Measurements from ENCODE around the gene MRPS34. TPM values are rescaled to one million over a fixed set of nuclear protein-coding genes. Genes with fewer than 3 reads are reported as not detected.
A peak's percentile ranks its signal among the peaks of the same experiment; 100 is the strongest.

Gene MRPS34
- total and polyA plus RNA-seq, 9 donors: 31.8 to 79.4 (median 53.6) TPM

- TF ChIP-seq POLR2A (IDR thresholded peaks at IDR 0.05) (no peak), EP300 (IDR thresholded peaks at IDR 0.05) (no peak), CTCF (IDR thresholded peaks at IDR 0.05) (no peak)
Measured at GRCh38 chr16:1776672-1776955, 3.7 kb upstream of the MRPS34 start.

DNA sequence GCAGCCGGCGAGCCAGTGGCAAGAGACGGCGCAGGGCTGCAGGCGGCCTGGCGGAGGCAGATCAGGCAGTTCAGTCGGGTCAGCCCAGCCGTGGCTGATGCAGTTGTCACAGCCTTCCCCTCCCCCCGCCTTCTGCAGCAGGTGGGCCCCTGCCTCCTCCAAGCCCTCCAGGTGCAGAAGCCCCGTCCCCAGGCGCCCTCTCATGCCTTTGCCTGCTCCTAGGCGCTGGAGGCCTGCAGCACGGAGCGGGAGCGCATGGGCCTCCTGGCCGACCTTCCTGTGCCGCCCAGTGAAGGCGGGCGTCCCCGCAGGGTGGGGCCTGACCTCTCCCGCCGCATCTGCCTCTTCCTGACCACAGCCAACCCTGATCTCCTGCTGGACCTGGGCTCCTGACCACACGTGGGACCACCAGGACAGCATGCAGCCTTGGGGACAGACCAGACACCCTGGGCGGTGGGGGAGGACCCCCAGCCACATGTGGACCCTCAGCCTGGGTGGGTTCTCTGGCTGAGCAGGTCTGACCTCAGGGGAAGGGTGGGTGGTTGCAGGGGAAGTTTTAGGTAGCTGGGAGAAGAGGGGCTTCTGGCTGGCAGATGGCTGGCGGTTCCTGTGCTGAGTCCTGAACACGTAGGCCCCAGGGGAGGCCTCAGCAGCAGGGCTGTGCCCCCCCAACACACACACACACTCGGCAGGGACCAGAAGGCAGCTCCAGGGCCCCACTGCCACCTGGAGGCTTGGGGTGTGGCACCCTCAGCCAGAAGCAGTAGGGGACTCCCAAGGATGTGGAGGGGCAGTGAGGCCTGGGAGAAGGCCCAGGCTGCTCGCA lies 3.1 kb upstream of the MRPS34 start:
- Histone ChIP-seq H3K36me3 (no peaks in the 10 kb centered on the region), H3K27ac (no peak overlapping the region), H3K4me1 (ENCODE audit: insufficient read depth) (peaks cover 19% of the 10 kb centered on the region), H3K27me3 (no peaks in the 10 kb centered on the region), H3K9me3 (no peaks in the 10 kb centered on the region), H3K4me3 (no peak overlapping the region)
- WGBS, 3 donors: 72 to 75% (median 72%) methylated on average over 28 of the region's 28 CpGs
- peak in 2 of 5 donors; percentile 30 to 37 for DNase-seq
- intact Hi-C loops (cut with DNase I): no loop called here
- TF ChIP-seq CTCF (IDR thresholded peaks at IDR 0.05) (no peak), POLR2A (IDR thresholded peaks at IDR 0.05) (no peak), EP300 (IDR thresholded peaks at IDR 0.05) (no peak)

More at GRCh38 chr16:1776672-1776955, 3.7 kb upstream of the MRPS34 start:
- Histone ChIP-seq H3K9me3 (no peaks in the 10 kb centered on the region), H3K27ac (no peak overlapping the region), H3K36me3 (no peaks in the 10 kb centered on the region), H3K27me3 (no peaks in the 10 kb centered on the region), H3K4me1 (ENCODE audit: insufficient read depth) (peaks cover 20% of the 10 kb centered on the region), H3K4me3 (no peak overlapping the region)
- intact Hi-C loops (cut with DNase I): no loop called here
- 71 to 74% (median 72%) methylated on average over 13 of the region's 13 CpGs for WGBS, 3 donors
- DNase-seq: no peak

DNA sequence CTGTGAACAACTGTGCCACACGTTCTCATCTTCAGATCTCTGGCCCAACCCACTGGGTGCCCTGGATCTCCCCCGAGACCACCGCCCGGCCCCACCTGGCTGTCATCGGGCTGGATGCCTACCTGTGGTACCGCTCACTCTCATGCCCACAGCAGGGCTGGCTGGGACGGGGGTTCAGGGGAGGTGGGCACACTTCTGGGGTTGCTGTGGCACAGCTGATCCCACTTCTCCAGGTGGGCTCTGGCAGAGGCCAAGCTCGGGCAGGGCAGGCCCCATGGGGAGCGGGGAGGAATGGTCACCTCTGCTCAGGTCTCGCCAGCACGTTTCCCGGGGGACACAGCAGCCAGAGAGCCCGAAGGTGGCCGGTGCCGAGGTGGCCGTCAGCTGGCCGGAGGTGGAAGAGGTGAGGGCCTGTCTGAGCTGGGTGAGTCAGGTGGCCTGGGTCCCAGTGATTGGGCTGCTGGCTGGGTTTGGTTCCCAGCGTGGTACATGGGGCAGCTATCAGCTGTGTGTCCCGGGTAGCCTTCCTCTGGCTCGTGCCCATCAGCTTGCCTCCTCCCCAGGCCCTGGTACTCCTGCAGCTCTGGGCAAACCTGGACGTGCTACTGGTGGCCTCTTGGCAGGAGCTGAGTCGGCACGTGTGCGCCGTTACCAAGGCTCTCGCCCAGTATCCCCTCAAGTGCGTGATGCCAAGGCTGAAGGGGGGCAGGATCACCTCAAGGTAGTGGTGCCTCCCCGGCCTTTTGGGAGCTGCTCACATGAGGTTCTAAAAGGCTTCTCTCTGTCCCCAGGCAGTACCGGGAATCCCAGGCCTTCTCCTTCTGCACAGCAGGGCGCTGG lies 2.3 kb upstream of the MRPS34 start:
- Histone ChIP-seq H3K9me3 (no peaks in the 10 kb centered on the region), H3K36me3 (no peaks in the 10 kb centered on the region), H3K27ac (no peak overlapping the region), H3K4me3 (no peak overlapping the region), H3K4me1 (ENCODE audit: insufficient read depth) (peaks cover 17% of the 10 kb centered on the region), H3K27me3 (no peaks in the 10 kb centered on the region)
- WGBS, 3 donors: 85 to 88% (median 86%) methylated on average over 29 to 30 of the region's 30 CpGs
- intact Hi-C loops (cut with DNase I): no loop called here
- no peak for TF ChIP-seq EP300 (IDR thresholded peaks at IDR 0.05)
- TF ChIP-seq CTCF (IDR thresholded peaks at IDR 0.05): no peak
- TF ChIP-seq POLR2A (IDR thresholded peaks at IDR 0.05): no peak
- DNase-seq: no peak

- no peak overlapping the region for H3K4me3 ChIP-seq
- no peak overlapping the region for H3K27ac ChIP-seq
- no peaks in the 10 kb centered on the region for H3K27me3 ChIP-seq
- intact Hi-C loops (cut with DNase I): no loop called here
- TF ChIP-seq EP300 (IDR thresholded peaks at IDR 0.05) (no peak), CTCF (IDR thresholded peaks at IDR 0.05) (no peak), POLR2A (IDR thresholded peaks at IDR 0.05) (no peak)
- WGBS, 3 donors: 80 to 88% (median 82%) methylated on average over 7 of the region's 7 CpGs
- H3K9me3 ChIP-seq: no peaks in the 10 kb centered on the region
- DNase-seq: no peak
- no peaks in the 10 kb centered on the region for H3K36me3 ChIP-seq
- H3K4me1 ChIP-seq (ENCODE audit: insufficient read depth): peaks cover 17% of the 10 kb centered on the region
Measured at GRCh38 chr16:1774448-1774780, 1.5 kb upstream of the MRPS34 start.
